Measurements from ENCODE around the gene PMIS2. TPM values are rescaled to one million over a fixed set of nuclear protein-coding genes. Genes with fewer than 3 reads are reported as not detected.

Gene PMIS2
- total RNA-seq, 1 experiment from 2014 or later: not detected

DNA sequence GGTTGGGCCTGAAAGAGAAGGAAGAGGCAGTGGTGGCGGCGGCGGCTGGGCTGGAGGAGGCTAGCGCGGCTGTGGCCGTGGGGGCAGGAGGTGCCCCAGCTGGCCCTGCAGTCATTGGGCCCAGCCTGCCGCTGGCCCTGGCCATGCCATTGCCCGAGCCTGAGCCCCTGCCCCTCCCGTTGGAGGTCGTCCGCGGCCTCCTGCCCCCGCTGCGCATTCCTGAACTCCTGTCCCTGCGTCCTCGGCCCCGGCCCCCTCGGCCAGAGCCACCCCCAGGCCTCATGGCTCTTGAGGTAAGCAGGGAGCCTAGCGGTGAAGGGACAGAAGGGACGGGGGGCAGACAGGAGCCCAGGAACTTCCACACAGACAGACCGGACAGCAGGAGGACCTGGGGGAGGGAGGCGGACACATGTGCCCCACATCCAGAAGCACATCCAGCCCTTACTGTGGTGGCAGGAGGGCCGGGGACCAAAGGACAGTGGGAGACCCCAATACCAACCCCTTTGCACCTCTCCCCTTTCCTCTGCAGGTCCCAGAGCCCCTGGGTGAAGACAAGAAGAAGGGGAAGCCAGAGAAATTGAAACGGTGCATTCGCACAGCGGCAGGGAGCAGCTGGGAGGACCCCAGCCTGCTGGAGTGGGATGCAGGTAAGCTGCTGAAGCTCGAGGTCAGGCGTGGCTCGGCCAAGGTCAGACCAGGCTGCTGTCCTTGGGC lies 47.9 kb downstream of the PMIS2 start:
- Histone ChIP-seq H3K4me1 (ENCODE audit: control insufficient read depth, insufficient read depth, low read length) (peaks cover 4% of the 10 kb centered on the region; the same call in 1 of the 2 replicates), H3K27me3 (ENCODE audit: control insufficient read depth, insufficient read depth, low read length) (no peaks in the 10 kb centered on the region), H3K27ac (ENCODE audit: low read length) (no peak overlapping the region), H3K9me3 (ENCODE audit: control insufficient read depth, insufficient read depth, low read depth, low read length) (no peaks in the 10 kb centered on the region), H3K36me3 (ENCODE audit: control insufficient read depth, insufficient read depth, low read length) (peaks cover 8% of the 10 kb centered on the region), H3K4me3 (ENCODE audit: low read depth in 2 of 2, low read length in 2 of 2) (no peak overlapping the region)
- intact Hi-C loops (cut with micrococcal nuclease; ENCODE audit: unreplicated experiment) (no loop called here), in situ Hi-C loops (cut with HindIII; ENCODE audit: low pct_unique_long_range_greater_than_20kb, low sequenced_read_pairs) (no loop called here)
- no peak for DNase-seq (ENCODE audit: low read depth, low spot score)
- ATAC-seq: no peak
- CTCF ChIA-PET: no interaction called here
- no peak for TF ChIP-seq SIN3A (IDR thresholded peaks at IDR 0.05; ENCODE audit: borderline replicate concordance, insufficient read depth, low read depth, low read length)
- no peak for TF ChIP-seq POLR2AphosphoS5 (IDR thresholded peaks at IDR 0.05; ENCODE audit: low read depth, low read length)
- no peak for TF ChIP-seq TCF7L2 (IDR thresholded peaks at IDR 0.05; ENCODE audit: low read depth, low read length)
- TF ChIP-seq, protein P1, sequence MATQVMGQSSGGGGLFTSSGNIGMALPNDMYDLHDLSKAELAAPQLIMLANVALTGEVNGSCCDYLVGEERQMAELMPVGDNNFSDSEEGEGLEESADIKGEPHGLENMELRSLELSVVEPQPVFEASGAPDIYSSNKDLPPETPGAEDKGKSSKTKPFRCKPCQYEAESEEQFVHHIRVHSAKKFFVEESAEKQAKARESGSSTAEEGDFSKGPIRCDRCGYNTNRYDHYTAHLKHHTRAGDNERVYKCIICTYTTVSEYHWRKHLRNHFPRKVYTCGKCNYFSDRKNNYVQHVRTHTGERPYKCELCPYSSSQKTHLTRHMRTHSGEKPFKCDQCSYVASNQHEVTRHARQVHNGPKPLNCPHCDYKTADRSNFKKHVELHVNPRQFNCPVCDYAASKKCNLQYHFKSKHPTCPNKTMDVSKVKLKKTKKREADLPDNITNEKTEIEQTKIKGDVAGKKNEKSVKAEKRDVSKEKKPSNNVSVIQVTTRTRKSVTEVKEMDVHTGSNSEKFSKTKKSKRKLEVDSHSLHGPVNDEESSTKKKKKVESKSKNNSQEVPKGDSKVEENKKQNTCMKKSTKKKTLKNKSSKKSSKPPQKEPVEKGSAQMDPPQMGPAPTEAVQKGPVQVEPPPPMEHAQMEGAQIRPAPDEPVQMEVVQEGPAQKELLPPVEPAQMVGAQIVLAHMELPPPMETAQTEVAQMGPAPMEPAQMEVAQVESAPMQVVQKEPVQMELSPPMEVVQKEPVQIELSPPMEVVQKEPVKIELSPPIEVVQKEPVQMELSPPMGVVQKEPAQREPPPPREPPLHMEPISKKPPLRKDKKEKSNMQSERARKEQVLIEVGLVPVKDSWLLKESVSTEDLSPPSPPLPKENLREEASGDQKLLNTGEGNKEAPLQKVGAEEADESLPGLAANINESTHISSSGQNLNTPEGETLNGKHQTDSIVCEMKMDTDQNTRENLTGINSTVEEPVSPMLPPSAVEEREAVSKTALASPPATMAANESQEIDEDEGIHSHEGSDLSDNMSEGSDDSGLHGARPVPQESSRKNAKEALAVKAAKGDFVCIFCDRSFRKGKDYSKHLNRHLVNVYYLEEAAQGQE (IDR thresholded peaks at IDR 0.05; ENCODE audit: insufficient read depth in 1 of 2, low read depth in 2 of 2, low read length in 1 of 2): no peak
- TF ChIP-seq, protein P2, sequence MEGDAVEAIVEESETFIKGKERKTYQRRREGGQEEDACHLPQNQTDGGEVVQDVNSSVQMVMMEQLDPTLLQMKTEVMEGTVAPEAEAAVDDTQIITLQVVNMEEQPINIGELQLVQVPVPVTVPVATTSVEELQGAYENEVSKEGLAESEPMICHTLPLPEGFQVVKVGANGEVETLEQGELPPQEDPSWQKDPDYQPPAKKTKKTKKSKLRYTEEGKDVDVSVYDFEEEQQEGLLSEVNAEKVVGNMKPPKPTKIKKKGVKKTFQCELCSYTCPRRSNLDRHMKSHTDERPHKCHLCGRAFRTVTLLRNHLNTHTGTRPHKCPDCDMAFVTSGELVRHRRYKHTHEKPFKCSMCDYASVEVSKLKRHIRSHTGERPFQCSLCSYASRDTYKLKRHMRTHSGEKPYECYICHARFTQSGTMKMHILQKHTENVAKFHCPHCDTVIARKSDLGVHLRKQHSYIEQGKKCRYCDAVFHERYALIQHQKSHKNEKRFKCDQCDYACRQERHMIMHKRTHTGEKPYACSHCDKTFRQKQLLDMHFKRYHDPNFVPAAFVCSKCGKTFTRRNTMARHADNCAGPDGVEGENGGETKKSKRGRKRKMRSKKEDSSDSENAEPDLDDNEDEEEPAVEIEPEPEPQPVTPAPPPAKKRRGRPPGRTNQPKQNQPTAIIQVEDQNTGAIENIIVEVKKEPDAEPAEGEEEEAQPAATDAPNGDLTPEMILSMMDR (IDR thresholded peaks at IDR 0.05): no peak
- POLR2A ChIA-PET: interaction anchor here (0.5 kb wide), 1 partner anchor 12 kb away, joined by 4 read pairs; no protein-coding TSS in a partner anchor
- no TSS peak for BruUV-seq (replicated peaks)

DNA sequence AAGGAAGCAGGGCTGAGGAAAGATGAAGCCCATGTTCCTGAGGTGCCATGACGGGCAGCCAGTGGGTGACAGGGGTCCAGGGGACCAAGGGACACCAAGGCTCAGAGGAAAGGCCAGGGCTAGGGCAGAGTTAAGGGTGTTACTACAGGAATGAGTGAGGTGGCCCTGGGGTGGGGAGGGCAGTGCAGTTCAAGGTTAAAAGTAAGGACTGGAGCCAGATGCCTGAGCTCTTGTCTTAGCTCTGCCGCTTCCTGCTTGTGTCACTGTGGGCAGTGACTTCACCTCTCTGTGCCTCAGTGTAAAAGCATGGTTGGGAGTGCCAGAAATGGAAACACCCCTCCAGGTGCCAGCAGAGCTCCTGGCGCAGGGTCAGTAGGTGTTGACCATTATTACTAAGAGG lies 50.7 kb downstream of the PMIS2 start:
- DNase-seq (ENCODE audit: low read depth, low spot score) (no peak), ATAC-seq (no peak)
- H3K4me3 ChIP-seq (ENCODE audit: low read depth in 2 of 2, low read length in 2 of 2): no peak overlapping the region
- H3K27me3 ChIP-seq (ENCODE audit: control insufficient read depth, insufficient read depth, low read length): no peaks in the 10 kb centered on the region
- no peaks in the 10 kb centered on the region for H3K4me1 ChIP-seq (ENCODE audit: control insufficient read depth, insufficient read depth, low read length)
- no peaks in the 10 kb centered on the region for H3K9me3 ChIP-seq (ENCODE audit: control insufficient read depth, insufficient read depth, low read depth, low read length)
- intact Hi-C loops (cut with micrococcal nuclease; ENCODE audit: unreplicated experiment): no loop called here
- TF ChIP-seq SIN3A (IDR thresholded peaks at IDR 0.05; ENCODE audit: borderline replicate concordance, insufficient read depth, low read depth, low read length) (no peak), POLR2AphosphoS5 (IDR thresholded peaks at IDR 0.05; ENCODE audit: low read depth, low read length) (no peak), TCF7L2 (IDR thresholded peaks at IDR 0.05; ENCODE audit: low read depth, low read length) (no peak)
- TF ChIP-seq, protein P1 (IDR thresholded peaks at IDR 0.05; ENCODE audit: insufficient read depth in 1 of 2, low read depth in 2 of 2, low read length in 1 of 2): no peak
- TF ChIP-seq, protein P2 (IDR thresholded peaks at IDR 0.05): no peak
- BruUV-seq (replicated peaks): no TSS peak
- H3K36me3 ChIP-seq (ENCODE audit: control insufficient read depth, insufficient read depth, low read length): peaks cover 3% of the 10 kb centered on the region; the same call in 1 of the 2 replicates
- CTCF ChIA-PET: no interaction called here
- in situ Hi-C loops (cut with HindIII; ENCODE audit: low pct_unique_long_range_greater_than_20kb, low sequenced_read_pairs): no loop called here
- POLR2A ChIA-PET: no interaction called here
- no peak overlapping the region for H3K27ac ChIP-seq (ENCODE audit: low read length)

Data from Panc1 (cell line).